Measurements from ENCODE around the gene HTR1A.

Gene HTR1A

GRCh38 chr5:63962279-63962678 is at the start of gene HTR1A:
Gene HTR1A (minus strand): TSS chr5:63962445. CDS start chr5:63961719, 726 bp downstream.
- no peak for DNase-seq

DNA sequence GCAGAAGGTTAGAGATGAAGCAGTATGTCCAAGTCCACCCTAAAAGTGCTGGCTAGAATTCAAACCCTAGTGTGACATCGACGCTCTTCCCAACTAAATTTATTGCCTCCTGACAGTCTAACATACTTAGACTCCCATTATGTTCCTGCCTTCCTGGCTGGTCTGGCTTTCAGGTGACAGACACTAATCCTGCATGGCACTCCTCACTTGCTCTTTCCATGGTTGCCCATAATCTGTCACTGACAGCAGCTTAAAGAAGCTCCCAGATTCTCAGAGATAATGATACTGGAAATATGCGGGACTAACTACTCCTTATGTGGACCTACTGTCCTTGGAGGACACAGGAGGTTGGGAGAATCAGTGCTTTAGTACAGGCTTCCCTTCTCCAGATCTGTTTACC is 41.7 kb upstream of the HTR1A start:
- no peak for DNase-seq

GRCh38 chr5:64000096-64000495 is 37.9 kb upstream of the HTR1A start:
- DNase-seq, result no peak

GRCh38 chr5:63987053-63987452 is 24.8 kb upstream of the HTR1A start:
- DNase-seq, result no peak

DNA sequence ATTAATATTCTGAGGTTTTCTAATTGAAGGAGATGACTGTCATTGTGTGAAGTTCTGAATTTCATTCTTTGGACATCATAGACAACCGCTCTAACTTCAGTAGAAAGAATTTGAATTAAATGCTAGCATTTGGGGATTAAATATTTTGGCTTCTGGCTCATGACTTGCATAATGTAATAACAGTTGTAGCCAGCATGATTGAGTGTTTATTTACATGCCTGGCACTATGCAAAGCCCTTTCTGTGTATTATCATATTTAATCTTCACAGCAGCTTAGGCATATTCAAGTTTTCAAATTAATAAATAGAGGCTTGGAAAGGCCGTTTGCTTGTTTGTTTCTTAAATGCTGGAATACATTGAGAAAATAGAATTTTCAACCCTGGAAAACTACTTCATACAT is 19.6 kb upstream of the HTR1A start:
- no peak for DNase-seq

- no peak for DNase-seq
These were observed 1.7 kb upstream of the HTR1A start for GRCh38 chr5:63963926-63964325.

- DNase-seq, result peak; percentile 28
These were observed 963 bp upstream of the HTR1A start for GRCh38 chr5:63963080-63963735.

GRCh38 chr5:63961598-63962161 is 565 bp downstream of the HTR1A start:
- no peak for DNase-seq

DNA sequence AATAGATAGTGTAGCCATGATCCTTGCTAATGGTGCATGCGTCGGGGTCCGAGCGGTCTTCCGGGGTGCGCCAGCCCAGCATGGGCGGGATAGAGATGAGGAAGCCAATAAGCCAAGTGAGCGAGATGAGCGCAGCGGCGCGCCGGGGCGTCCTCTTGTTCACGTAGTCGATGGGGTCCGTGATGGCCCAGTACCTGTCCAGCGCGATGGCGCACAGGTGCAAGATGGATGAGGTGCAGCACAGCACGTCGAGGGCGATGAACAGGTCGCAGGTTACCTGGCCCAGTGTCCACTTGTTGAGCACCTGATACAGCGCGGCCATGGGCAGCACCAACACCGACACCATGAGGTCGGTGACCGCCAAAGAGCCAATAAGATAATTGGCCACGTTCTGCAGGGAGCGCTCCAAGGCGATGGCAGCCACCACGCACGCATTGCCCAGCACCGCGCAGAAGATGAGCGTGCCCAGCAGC is 1.1 kb downstream of the HTR1A start:
- no peak for DNase-seq

DNA sequence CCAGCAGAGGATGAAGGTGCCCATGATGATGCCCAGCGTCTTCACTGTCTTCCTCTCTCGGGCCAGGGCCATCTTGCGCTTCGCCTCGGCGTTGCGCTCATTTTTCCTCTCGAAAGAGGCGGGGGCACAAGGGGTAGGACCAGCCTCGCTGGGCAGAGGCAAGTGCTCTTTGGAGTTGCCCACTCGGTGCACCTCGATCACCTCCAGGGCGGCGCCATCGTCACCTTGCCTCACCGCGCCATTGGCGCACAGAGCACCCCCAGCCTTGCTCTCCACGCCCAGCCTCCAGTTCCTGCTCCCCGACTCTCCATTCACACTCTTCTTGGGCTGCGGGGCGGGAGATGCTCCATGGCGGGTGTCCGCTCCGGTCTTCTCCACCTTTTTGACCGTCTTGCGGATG is 1.6 kb downstream of the HTR1A start:
- DNase-seq, result no peak

GRCh38 chr5:63959177-63959982 is 2.9 kb downstream of the HTR1A start:
- DNase-seq, result no peak

DNA sequence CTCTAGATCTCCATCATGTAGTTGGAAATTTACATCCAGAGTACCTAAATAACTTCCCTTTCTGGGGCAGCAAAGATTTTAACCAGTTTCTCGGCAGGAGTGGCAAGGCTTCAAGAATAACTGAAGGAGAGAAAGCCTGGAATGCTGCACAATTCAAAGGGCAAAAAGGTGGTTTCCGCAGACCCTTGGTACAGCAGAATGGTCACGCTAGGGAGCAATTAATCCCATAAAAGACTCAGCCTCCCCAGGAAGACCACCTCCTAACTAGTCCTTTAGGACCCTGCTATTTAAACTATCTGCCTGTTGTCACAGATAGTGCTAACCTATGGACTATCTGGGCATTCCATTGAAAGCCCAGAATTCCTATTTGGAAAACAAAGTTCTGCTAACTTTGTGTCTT is 3.6 kb downstream of the HTR1A start:
- no peak for DNase-seq

DNA sequence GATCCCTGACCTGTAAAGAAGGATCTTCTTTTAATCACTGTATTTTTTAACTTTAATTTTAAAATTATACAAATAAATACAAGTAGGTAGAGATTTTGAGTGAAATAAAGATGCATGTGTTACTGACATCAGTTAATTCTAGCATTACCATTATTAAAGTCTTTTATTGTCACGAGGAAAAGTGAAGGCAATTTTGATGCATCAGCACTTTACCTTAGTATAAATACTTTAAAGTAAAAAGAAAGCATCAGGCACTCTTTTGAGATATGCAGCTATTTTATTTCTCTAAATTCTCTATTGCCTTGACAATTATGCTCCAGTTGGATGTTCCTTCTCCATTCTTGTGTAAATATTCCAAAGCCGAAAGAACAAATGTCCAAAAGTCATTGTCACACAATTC is 4.6 kb downstream of the HTR1A start:
- DNase-seq, result no peak

GRCh38 chr5:63953217-63953616 is 9.0 kb downstream of the HTR1A start:
- DNase-seq, result no peak

DNA sequence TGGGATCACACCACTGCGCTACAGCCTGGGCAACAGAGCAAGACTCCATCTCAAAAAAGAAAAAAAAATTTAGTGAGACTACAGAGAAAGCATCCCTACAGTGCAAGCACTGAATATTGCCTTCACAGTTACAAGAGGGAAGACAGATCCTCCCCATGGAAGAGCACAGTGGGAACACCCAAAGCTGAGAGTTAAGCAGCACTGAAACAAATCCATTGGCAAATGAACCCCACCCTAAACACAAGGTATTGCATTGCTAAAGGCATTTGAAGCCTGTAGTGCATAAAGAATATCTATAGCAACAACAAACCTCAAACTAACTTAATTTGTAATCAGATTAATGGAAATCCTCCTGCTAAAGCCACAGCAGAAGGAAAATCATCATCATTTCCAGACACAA is 27.1 kb downstream of the HTR1A start:
- DNase-seq, result no peak

DNA sequence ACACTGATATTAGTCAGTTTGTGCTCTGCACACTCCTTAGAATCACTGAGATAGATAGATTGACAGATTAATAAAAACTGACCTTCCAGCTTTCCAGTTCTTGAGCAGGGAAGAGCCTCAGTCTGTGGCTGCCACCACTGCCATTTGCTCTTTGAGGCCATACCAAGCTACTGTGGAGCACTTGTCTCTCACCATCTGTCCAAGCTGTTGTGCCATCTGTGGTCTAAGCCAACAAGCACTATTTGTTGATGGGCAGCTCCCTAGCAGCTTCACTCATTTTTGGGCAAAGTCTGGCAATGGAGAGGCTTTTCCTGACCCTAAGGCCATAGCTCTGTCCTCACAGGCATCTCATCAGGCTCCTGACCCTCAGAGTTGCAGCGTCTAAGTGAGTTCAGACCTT is 30.4 kb downstream of the HTR1A start:
- no peak for DNase-seq

- DNase-seq, result no peak
These were observed 33.8 kb downstream of the HTR1A start for GRCh38 chr5:63928451-63928850.

GRCh38 chr5:63923914-63924313 is 38.3 kb downstream of the HTR1A start:
- no peak for DNase-seq

GRCh38 chr5:63919763-63920478 is 42.3 kb downstream of the HTR1A start:
- DNase-seq, result no peak

GRCh38 chr5:63916786-63917185 is 45.5 kb downstream of the HTR1A start:
- DNase-seq, result no peak

DNA sequence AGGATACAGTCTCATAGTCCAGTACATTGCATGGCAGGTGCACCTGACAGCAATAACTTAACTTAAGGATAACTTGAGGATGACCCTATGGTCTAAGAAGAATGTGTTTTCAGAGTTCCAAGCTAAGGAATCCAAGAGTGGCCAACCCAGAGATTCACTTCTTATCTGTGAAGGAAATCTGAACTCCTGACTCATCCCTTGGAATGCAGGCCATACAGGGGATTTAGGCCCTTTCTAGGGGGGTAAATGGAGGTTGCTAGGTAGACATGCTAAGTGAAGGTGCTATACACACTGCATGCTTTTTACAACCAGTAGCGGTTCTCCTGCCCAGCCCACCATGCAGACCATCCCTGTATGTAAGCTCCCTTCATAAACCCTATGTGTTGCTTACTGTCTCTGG is 50.4 kb downstream of the HTR1A start:
- DNase-seq, result no peak
